ENCODE measurements around the gene DEXI. TPM values are rescaled to one million over a fixed set of nuclear protein-coding genes. Genes with fewer than 3 reads are reported as not detected.
A peak's percentile ranks its signal among the peaks of the same experiment; 100 is the strongest.

The DEXI gene
- total and polyA plus RNA-seq, 2 of the 13 experiments (the other 11 are each of a cell fraction or from before 2014, with no cell fraction given) = 51.5 to 70.4 TPM

DNA sequence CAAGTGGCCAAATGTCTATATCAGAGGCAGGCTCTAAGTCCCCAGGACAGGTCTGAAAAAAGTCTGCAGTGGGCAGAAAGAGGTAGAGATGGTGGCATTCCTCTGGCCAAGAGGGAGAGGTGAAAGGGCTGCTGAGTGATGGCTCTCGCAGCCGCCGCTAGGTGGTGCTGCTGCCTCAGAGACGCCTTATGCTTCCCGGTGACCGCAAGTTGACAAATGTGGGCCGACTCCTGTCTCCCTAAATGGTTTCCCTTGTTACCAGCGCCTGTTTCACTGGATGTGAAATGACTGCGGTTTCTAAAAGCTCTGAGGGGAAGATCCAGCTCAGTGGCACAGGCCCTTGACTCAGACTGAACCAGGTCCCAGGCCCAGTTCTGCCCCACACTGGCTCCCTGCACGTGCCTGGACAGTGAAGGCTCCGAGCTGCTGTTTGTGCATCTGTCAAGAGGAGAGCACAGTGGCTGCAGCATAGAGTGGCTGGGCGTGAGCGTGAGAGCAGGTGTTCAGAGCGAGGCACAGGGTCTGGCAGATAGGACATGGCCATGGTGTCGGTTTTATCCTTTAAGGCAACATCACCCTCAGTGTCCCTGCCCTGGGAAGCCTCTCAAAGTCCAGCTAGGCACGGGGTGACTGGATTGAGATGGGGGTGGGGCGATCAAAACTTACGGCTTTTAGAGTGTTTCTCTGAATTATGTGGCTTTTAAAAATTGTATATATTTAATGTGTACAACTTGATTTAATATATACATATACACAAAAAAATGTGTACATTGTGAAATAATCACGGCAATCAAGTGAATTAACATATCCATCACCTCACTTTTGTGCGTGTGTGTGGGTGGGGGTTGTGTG is 22.0 kb upstream of the DEXI start (continued):
- no peak for TF ChIP-seq RARA (CRISPR knock-in tag; IDR thresholded peaks at IDR 0.05)
- no peak for TF ChIP-seq RCOR2 (CRISPR knock-in tag; IDR thresholded peaks at IDR 0.05)
- no peak for TF ChIP-seq MBD4 (IDR thresholded peaks at IDR 0.05; ENCODE audit: borderline replicate concordance, low read length)
- no peak for TF ChIP-seq ZSCAN21 (CRISPR knock-in tag; IDR thresholded peaks at IDR 0.05; ENCODE audit: borderline replicate concordance)
- TF ChIP-seq ARNTL (CRISPR knock-in tag; IDR thresholded peaks at IDR 0.05) = no peak; the same call in 1 of the 2 replicates
- 0 out of 2 replicates have a peak, but pooled peaks have one; percentile 32 for TF ChIP-seq SMAD3 (CRISPR knock-in tag; IDR thresholded peaks at IDR 0.05)
- TF ChIP-seq KLF6 (CRISPR knock-in tag; IDR thresholded peaks at IDR 0.05) = no peak
- no peak for TF ChIP-seq PCBP2 (optimal IDR thresholded peaks at IDR 0.05; ENCODE audit: low read depth, low read length, poor library complexity, severe bottlenecking)
- TF ChIP-seq NFE2L2 (IDR thresholded peaks at IDR 0.05; ENCODE audit: low read length) = no peak
- TF ChIP-seq RAD51 (IDR thresholded peaks at IDR 0.05; ENCODE audit: borderline replicate concordance) = no peak
- peak; percentile 33; the same call in 1 of the 2 replicates for TF ChIP-seq HNF4A (CRISPR knock-in tag; IDR thresholded peaks at IDR 0.05)
- no peak for TF ChIP-seq ZNF780A (CRISPR knock-in tag; IDR thresholded peaks at IDR 0.05)
- TF ChIP-seq FOXA1 (IDR thresholded peaks at IDR 0.05) = no peak
- peak; percentile 86 for TF ChIP-seq FOXA1 (CRISPR knock-in tag; IDR thresholded peaks at IDR 0.05)
- TF ChIP-seq SSRP1 (CRISPR knock-in tag; IDR thresholded peaks at IDR 0.05) = no peak
- TF ChIP-seq, protein P1, sequence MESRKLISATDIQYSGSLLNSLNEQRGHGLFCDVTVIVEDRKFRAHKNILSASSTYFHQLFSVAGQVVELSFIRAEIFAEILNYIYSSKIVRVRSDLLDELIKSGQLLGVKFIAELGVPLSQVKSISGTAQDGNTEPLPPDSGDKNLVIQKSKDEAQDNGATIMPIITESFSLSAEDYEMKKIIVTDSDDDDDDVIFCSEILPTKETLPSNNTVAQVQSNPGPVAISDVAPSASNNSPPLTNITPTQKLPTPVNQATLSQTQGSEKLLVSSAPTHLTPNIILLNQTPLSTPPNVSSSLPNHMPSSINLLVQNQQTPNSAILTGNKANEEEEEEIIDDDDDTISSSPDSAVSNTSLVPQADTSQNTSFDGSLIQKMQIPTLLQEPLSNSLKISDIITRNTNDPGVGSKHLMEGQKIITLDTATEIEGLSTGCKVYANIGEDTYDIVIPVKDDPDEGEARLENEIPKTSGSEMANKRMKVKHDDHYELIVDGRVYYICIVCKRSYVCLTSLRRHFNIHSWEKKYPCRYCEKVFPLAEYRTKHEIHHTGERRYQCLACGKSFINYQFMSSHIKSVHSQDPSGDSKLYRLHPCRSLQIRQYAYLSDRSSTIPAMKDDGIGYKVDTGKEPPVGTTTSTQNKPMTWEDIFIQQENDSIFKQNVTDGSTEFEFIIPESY (CRISPR knock-in tag; IDR thresholded peaks at IDR 0.05) = peak; percentile 14; the same call in 1 of the 2 replicates
- TF ChIP-seq, protein P2, sequence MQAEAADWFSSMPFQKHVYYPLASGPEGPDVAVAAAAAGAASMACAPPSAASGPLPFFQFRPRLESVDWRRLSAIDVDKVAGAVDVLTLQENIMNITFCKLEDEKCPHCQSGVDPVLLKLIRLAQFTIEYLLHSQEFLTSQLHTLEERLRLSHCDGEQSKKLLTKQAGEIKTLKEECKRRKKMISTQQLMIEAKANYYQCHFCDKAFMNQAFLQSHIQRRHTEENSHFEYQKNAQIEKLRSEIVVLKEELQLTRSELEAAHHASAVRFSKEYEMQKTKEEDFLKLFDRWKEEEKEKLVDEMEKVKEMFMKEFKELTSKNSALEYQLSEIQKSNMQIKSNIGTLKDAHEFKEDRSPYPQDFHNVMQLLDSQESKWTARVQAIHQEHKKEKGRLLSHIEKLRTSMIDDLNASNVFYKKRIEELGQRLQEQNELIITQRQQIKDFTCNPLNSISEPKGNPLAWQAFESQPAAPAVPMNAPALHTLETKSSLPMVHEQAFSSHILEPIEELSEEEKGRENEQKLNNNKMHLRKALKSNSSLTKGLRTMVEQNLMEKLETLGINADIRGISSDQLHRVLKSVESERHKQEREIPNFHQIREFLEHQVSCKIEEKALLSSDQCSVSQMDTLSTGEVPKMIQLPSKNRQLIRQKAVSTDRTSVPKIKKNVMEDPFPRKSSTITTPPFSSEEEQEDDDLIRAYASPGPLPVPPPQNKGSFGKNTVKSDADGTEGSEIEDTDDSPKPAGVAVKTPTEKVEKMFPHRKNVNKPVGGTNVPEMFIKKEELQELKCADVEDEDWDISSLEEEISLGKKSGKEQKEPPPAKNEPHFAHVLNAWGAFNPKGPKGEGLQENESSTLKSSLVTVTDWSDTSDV (CRISPR knock-in tag; IDR thresholded peaks at IDR 0.05) = peak; percentile 83; the same call in 1 of the 2 replicates
- TF ChIP-seq, protein P3, sequence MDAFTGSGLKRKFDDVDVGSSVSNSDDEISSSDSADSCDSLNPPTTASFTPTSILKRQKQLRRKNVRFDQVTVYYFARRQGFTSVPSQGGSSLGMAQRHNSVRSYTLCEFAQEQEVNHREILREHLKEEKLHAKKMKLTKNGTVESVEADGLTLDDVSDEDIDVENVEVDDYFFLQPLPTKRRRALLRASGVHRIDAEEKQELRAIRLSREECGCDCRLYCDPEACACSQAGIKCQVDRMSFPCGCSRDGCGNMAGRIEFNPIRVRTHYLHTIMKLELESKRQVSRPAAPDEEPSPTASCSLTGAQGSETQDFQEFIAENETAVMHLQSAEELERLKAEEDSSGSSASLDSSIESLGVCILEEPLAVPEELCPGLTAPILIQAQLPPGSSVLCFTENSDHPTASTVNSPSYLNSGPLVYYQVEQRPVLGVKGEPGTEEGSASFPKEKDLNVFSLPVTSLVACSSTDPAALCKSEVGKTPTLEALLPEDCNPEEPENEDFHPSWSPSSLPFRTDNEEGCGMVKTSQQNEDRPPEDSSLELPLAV (CRISPR knock-in tag; conservative IDR thresholded peaks at IDR 0.05; ENCODE audit: low read depth) = no peak
- TF ChIP-seq, protein P4, sequence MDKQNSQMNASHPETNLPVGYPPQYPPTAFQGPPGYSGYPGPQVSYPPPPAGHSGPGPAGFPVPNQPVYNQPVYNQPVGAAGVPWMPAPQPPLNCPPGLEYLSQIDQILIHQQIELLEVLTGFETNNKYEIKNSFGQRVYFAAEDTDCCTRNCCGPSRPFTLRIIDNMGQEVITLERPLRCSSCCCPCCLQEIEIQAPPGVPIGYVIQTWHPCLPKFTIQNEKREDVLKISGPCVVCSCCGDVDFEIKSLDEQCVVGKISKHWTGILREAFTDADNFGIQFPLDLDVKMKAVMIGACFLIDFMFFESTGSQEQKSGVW (CRISPR knock-in tag; IDR thresholded peaks at IDR 0.05; ENCODE audit: borderline replicate concordance) = no peak
- no peak for TF ChIP-seq ASH2L (IDR thresholded peaks at IDR 0.05; ENCODE audit: insufficient read length, low read depth, low read length)
- TF ChIP-seq SATB2 (CRISPR knock-in tag; IDR thresholded peaks at IDR 0.05) = no peak
- peak; percentile 49; the same call in 1 of the 2 replicates for TF ChIP-seq ZMYM3 (CRISPR knock-in tag; IDR thresholded peaks at IDR 0.05)
- TF ChIP-seq PAF1 (CRISPR knock-in tag; IDR thresholded peaks at IDR 0.05) = no peak
- TF ChIP-seq CCDC6 (CRISPR knock-in tag; IDR thresholded peaks at IDR 0.05) = no peak
- peak; percentile 66; the same call in 1 of the 2 replicates for TF ChIP-seq DNMT1 (CRISPR knock-in tag; IDR thresholded peaks at IDR 0.05)
